Osteoblast (primary cell): ENCODE data around the gene CALN1. TPM values are rescaled to one million over a fixed set of nuclear protein-coding genes. Genes with fewer than 3 reads are reported as not detected.

Source experiments
- DNase-seq: peaks from one replicate; pipeline ENCODE4 v3.0.0; 2011; ENCODE audit warnings: low spot score, mixed read lengths; ENCODE audit not compliant: insufficient read length; ENCODE audit errors: missing footprints
- H2AFZ ChIP-seq: 2 replicates; pipeline ENCODE4 v1.6.0; 2011; ENCODE audit warnings: mild to moderate bottlenecking, low read length
- H3K27ac ChIP-seq: 2 replicates; pipeline ENCODE4 v1.5.1; 2011; ENCODE audit warnings: mild to moderate bottlenecking, low read depth, low read length, moderate library complexity
- H3K27me3 ChIP-seq: 2 replicates; pipeline ENCODE4 v1.6.0; 2012; ENCODE audit warnings: mild to moderate bottlenecking, control low read depth, inconsistent platforms, low read length, moderate library complexity; ENCODE audit not compliant: insufficient read depth
- H3K36me3 ChIP-seq: 2 replicates; pipeline ENCODE4 v1.5.1; 2011; ENCODE audit warnings: mild to moderate bottlenecking, low read length, control low read depth, moderate library complexity; ENCODE audit not compliant: insufficient read depth
- H3K4me1 ChIP-seq: 2 replicates; pipeline ENCODE4 v1.5.1; 2011; ENCODE audit warnings: mild to moderate bottlenecking, low read length, control low read depth, moderate library complexity; ENCODE audit not compliant: insufficient read depth
- H3K4me2 ChIP-seq: 2 replicates; pipeline ENCODE4 v1.6.0; 2011; ENCODE audit warnings: mild to moderate bottlenecking, low read length; ENCODE audit not compliant: insufficient read depth
- H3K4me3 ChIP-seq: fragments of 200-600 bp; sonication (generic); 3 replicates; pipeline ENCODE4 v1.5.1; 2012; ENCODE audit warnings: mild to moderate bottlenecking, low read length, inconsistent platforms; ENCODE audit not compliant: insufficient read depth
- H3K79me2 ChIP-seq: 2 replicates; pipeline ENCODE4 v1.6.0; 2012; ENCODE audit warnings: mild to moderate bottlenecking, low read length, control low read depth, inconsistent platforms; ENCODE audit not compliant: insufficient read depth
- H3K9me3 ChIP-seq: 2 replicates; pipeline ENCODE4 v1.5.1; 2011; ENCODE audit warnings: low read depth, low read length, control low read depth
- H4K20me1 ChIP-seq: 2 replicates; pipeline ENCODE4 v1.6.0; 2012; ENCODE audit warnings: mild to moderate bottlenecking, low read length, control low read depth; ENCODE audit not compliant: insufficient read depth
- total RNA-seq: library from RNA; depleted of rRNA; stranded (reverse); fragments of >200 nt; gene quantifications from 2 replicates; pipeline ENCODE4 v1.2.3, GENCODE V29; 2012
- TF ChIP-seq, protein P1 (sequence below): IDR thresholded peaks from 2 replicates; pipeline ENCODE4 v1.5.1; 2011; ENCODE audit warnings: mild to moderate bottlenecking, low read depth, low read length, moderate library complexity; ENCODE audit errors: extremely low read depth

The CALN1 gene
- total RNA-seq, 1 donor, result not detected

DNA sequence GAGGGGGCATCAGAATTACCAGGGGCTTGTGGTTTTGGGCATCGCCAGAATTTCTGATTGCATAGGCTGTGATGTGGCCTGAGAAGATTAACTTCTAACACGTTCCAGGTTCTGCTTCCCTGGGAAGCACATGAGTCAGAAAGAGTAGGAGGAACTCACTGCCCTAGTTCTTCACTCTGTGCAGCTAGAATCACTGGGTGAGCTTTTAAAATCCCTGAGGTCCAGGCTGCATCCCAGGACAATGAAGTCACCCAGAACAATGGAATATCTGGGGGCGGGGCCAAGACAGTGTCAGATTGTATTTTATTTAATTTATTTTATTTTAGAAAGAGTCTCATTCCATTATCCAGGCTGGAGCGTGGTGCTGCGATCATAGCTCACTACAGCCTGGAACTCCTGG lies 636.5 kb downstream of the CALN1 start:
- Histone ChIP-seq H2AFZ (no peak overlapping the region), H4K20me1 (no peaks in the 10 kb centered on the region), H3K9me3 (no peaks in the 10 kb centered on the region), H3K27ac (no peak overlapping the region), H3K4me3 (no peak overlapping the region), H3K4me1 (no peaks in the 10 kb centered on the region), H3K79me2 (no peaks in the 10 kb centered on the region), H3K36me3 (no peaks in the 10 kb centered on the region), H3K4me2 (no peak overlapping the region), H3K27me3 (no peaks in the 10 kb centered on the region)
- peak; percentile 81 for DNase-seq
- TF ChIP-seq, protein P1, sequence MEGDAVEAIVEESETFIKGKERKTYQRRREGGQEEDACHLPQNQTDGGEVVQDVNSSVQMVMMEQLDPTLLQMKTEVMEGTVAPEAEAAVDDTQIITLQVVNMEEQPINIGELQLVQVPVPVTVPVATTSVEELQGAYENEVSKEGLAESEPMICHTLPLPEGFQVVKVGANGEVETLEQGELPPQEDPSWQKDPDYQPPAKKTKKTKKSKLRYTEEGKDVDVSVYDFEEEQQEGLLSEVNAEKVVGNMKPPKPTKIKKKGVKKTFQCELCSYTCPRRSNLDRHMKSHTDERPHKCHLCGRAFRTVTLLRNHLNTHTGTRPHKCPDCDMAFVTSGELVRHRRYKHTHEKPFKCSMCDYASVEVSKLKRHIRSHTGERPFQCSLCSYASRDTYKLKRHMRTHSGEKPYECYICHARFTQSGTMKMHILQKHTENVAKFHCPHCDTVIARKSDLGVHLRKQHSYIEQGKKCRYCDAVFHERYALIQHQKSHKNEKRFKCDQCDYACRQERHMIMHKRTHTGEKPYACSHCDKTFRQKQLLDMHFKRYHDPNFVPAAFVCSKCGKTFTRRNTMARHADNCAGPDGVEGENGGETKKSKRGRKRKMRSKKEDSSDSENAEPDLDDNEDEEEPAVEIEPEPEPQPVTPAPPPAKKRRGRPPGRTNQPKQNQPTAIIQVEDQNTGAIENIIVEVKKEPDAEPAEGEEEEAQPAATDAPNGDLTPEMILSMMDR, result no peak

DNA sequence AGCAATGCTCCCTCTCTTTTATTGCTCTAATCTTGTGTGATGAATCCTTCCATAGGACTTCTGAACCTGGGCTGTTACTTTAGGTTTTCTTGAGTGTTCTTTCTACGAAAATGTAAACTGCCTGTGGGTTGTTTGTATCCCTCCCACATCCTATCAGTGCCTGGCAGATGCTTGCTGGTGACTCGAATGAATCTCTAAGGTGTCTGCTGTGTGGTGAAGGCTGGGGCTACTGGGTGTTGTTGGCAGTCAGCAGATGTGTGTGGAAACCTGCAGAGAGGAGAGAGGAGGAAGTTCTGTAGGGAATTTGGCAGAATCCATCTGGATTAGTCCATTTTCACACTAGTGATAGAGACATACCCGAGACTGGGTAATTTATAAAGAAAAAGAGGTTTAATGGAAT lies 639.4 kb downstream of the CALN1 start:
- Histone ChIP-seq H3K4me2 (no peak overlapping the region), H3K79me2 (no peaks in the 10 kb centered on the region), H3K36me3 (no peaks in the 10 kb centered on the region), H3K4me3 (no peak overlapping the region), H3K27me3 (no peaks in the 10 kb centered on the region), H2AFZ (no peak overlapping the region), H3K27ac (no peak overlapping the region), H3K4me1 (no peaks in the 10 kb centered on the region), H3K9me3 (no peaks in the 10 kb centered on the region), H4K20me1 (no peaks in the 10 kb centered on the region)
- TF ChIP-seq, protein P1, result no peak
- DNase-seq, result no peak

DNA sequence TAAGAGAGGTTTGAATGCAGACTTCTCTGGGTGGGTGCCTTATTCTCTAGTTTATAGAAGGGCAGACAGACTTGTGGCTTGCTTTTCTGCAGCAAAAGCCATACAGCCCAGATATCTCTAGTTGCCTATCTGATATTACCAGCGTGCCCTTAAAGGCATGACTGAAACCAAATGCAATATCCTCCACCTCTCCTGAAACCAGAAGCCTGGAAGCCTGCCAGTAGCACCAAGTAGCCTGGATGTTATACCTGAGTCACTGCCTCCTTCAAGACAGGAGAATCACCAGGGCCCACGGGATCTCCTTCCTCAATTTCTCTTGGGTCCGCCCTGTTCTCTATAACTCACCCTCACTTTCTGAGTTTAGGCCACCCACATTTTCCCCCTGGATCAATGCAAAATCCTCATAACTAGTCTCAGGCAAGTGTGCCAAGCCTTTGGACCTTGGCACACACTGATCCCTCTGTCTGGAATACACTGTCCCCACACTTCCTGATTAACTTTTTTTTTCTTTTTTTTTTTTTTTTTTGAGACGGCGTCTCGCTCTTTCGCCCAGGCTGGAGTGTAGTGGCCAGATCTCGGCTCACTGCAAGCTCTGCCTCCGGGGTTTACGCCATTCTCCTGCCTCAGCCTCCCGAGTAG lies 641.8 kb downstream of the CALN1 start:
- Histone ChIP-seq H3K36me3 (no peaks in the 10 kb centered on the region), H3K9me3 (no peaks in the 10 kb centered on the region), H3K4me3 (no peak overlapping the region), H4K20me1 (no peaks in the 10 kb centered on the region), H3K79me2 (no peaks in the 10 kb centered on the region), H3K27ac (no peak overlapping the region), H2AFZ (no peak overlapping the region), H3K27me3 (no peaks in the 10 kb centered on the region), H3K4me1 (no peaks in the 10 kb centered on the region), H3K4me2 (no peak overlapping the region)
- no peak for DNase-seq
- TF ChIP-seq, protein P1, result no peak

DNA sequence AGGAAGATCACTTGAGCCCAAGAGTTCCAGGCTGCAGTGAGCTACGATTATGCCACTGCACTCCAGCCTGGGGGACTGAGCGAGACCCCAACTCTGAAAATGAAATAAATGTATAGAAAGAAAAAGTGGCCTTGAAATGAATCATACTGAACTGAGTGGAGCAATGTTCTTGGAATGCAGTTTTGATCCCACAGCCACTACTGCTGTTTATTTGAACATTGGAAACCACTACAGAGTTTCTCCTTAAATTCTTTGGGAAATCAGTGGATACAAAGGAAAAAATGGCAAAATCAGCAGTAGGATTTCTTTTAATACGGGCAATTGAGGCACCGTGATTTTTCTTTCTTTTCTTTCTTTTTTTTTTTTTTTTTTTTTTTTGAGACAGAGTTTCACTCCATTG lies 642.8 kb downstream of the CALN1 start:
- Histone ChIP-seq H3K9me3 (no peaks in the 10 kb centered on the region), H3K4me3 (no peak overlapping the region), H3K36me3 (no peaks in the 10 kb centered on the region), H3K4me1 (no peaks in the 10 kb centered on the region), H4K20me1 (no peaks in the 10 kb centered on the region), H3K4me2 (no peak overlapping the region), H3K27ac (no peak overlapping the region), H3K79me2 (no peaks in the 10 kb centered on the region), H2AFZ (no peak overlapping the region), H3K27me3 (no peaks in the 10 kb centered on the region)
- TF ChIP-seq, protein P1, result no peak
- DNase-seq, result no peak
